ENCODE data around the gene FOXC1. TPM values are rescaled to one million over a fixed set of nuclear protein-coding genes. Genes with fewer than 3 reads are reported as not detected.
A peak's percentile ranks its signal among the peaks of the same experiment; 100 is the strongest.

The FOXC1 gene
- total RNA-seq, 1 donor from 2014 or later: 27.6 TPM

- no peaks in the 10 kb centered on the region for H3K36me3 ChIP-seq (ENCODE audit: control insufficient read depth, insufficient read depth, low read length)
- H3K4me3 ChIP-seq (ENCODE audit: low read depth, low read length): no peak overlapping the region
- TF ChIP-seq CTCF (IDR thresholded peaks at IDR 0.05; ENCODE audit: insufficient read depth, low read length, poor library complexity, severe bottlenecking): no peak
- DNase-seq (ENCODE audit: low read depth): no peak
- peaks cover 3% of the 10 kb centered on the region for H3K27me3 ChIP-seq (ENCODE audit: control insufficient read depth, insufficient read depth, low read length)
Observed at GRCh38 chr6:1620504-1621069, 10.9 kb downstream of the FOXC1 start.

- no peaks in the 10 kb centered on the region for H3K36me3 ChIP-seq (ENCODE audit: control insufficient read depth, insufficient read depth, low read length)
- H3K4me3 ChIP-seq (ENCODE audit: low read depth, low read length): no peak overlapping the region
- no peak for TF ChIP-seq CTCF (IDR thresholded peaks at IDR 0.05; ENCODE audit: insufficient read depth, low read length, poor library complexity, severe bottlenecking)
- H3K27me3 ChIP-seq (ENCODE audit: control insufficient read depth, insufficient read depth, low read length): peaks cover 3% of the 10 kb centered on the region
- DNase-seq (ENCODE audit: low read depth): no peak
Observed at GRCh38 chr6:1621070-1621701, 11.5 kb downstream of the FOXC1 start.

- TF ChIP-seq CTCF (IDR thresholded peaks at IDR 0.05; ENCODE audit: insufficient read depth, low read length, poor library complexity, severe bottlenecking): no peak
- Histone ChIP-seq H3K4me3 (ENCODE audit: low read depth, low read length) (no peak overlapping the region), H3K27me3 (ENCODE audit: control insufficient read depth, insufficient read depth, low read length) (peaks cover 5% of the 10 kb centered on the region), H3K36me3 (ENCODE audit: control insufficient read depth, insufficient read depth, low read length) (no peaks in the 10 kb centered on the region)
- no peak for DNase-seq (ENCODE audit: low read depth)
Observed at GRCh38 chr6:1622220-1622850, 12.6 kb downstream of the FOXC1 start.

GRCh38 chr6:1622851-1623768 lies 13.4 kb downstream of the FOXC1 start:
- peaks cover 5% of the 10 kb centered on the region for H3K27me3 ChIP-seq (ENCODE audit: control insufficient read depth, insufficient read depth, low read length)
- TF ChIP-seq CTCF (IDR thresholded peaks at IDR 0.05; ENCODE audit: insufficient read depth, low read length, poor library complexity, severe bottlenecking): no peak
- H3K36me3 ChIP-seq (ENCODE audit: control insufficient read depth, insufficient read depth, low read length): no peaks in the 10 kb centered on the region
- no peak for DNase-seq (ENCODE audit: low read depth)
- H3K4me3 ChIP-seq (ENCODE audit: low read depth, low read length): peak overlapping the region; percentile 59

GRCh38 chr6:1623769-1624057 lies 14.0 kb downstream of the FOXC1 start:
- peak overlapping the region; percentile 59 for H3K4me3 ChIP-seq (ENCODE audit: low read depth, low read length)
- peaks cover 5% of the 10 kb centered on the region for H3K27me3 ChIP-seq (ENCODE audit: control insufficient read depth, insufficient read depth, low read length)
- H3K36me3 ChIP-seq (ENCODE audit: control insufficient read depth, insufficient read depth, low read length): no peaks in the 10 kb centered on the region
- TF ChIP-seq CTCF (IDR thresholded peaks at IDR 0.05; ENCODE audit: insufficient read depth, low read length, poor library complexity, severe bottlenecking): no peak
- no peak for DNase-seq (ENCODE audit: low read depth)

All from kidney epithelial cell (primary cell).